Esophagus squamous epithelium (tissue), 4 donors: ENCODE results near the gene PLA2G4B.

ENCODE experiments used
- POLR2A ChIP-seq, 4 donors: fragments of 450-650 bp; IDR thresholded peaks; one replicate each; pipeline ENCODE4 v1.6.1; 2017; ENCODE audit warnings: antibody characterized with exemption in 4 of 4, mild to moderate bottlenecking in 4 of 4, moderate library complexity in 3 of 4
- TF ChIP-seq, protein P1 (sequence below), 6 experiments: fragments of 450-650 bp in 4 of 6; fragments of 200-600 bp in 2 of 6; sonication (generic) in 2 of 6; IDR thresholded peaks; one replicate each; pipeline ENCODE4 v1.5.1; 2016 to 2019; ENCODE audit warnings: antibody characterized with exemption in 6 of 6, mild to moderate bottlenecking in 4 of 6, moderate library complexity in 4 of 6

DNA sequence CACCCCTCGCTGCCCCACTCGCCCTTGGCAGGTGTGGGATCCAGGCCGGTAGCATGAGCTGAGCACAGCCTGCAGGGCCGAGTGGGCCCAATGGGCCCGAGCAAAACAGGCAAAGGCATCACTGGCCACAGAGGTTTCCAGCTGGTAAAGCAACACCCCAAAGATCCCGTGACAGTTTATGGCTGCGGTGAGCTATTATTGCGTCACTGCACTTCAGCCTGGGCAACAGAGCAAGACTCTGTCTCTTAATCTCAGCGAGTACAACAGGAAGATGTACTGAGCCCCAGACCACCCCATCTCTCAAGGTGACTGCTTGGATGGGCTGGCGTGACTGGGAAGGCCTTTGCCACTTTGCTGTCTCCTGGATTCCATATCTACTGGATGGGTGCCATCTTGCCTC is 6.4 kb upstream of the PLA2G4B start:
- no peak for TF ChIP-seq POLR2A (IDR thresholded peaks at IDR 0.05)
- TF ChIP-seq, protein P1, sequence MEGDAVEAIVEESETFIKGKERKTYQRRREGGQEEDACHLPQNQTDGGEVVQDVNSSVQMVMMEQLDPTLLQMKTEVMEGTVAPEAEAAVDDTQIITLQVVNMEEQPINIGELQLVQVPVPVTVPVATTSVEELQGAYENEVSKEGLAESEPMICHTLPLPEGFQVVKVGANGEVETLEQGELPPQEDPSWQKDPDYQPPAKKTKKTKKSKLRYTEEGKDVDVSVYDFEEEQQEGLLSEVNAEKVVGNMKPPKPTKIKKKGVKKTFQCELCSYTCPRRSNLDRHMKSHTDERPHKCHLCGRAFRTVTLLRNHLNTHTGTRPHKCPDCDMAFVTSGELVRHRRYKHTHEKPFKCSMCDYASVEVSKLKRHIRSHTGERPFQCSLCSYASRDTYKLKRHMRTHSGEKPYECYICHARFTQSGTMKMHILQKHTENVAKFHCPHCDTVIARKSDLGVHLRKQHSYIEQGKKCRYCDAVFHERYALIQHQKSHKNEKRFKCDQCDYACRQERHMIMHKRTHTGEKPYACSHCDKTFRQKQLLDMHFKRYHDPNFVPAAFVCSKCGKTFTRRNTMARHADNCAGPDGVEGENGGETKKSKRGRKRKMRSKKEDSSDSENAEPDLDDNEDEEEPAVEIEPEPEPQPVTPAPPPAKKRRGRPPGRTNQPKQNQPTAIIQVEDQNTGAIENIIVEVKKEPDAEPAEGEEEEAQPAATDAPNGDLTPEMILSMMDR (IDR thresholded peaks at IDR 0.05): no peak
